PC-9 (cell line): ENCODE data around the gene KATNBL1. TPM values are rescaled to one million over a fixed set of nuclear protein-coding genes. Genes with fewer than 3 reads are reported as not detected.
"Not testable (repeated sequence)": the region's sequence is repeated elsewhere in the genome, so short reads cannot be mapped to it uniquely, and the experiment has no call there.

Source experiments
- BruUV-seq: library from RNA; stranded (reverse); fragments of 400-500 nt; replicated peaks from 2 replicates; lab custom pipeline; 2021; lab: Mats Ljungman, UMichigan
- CTCF ChIA-PET: fragments of 300-600 bp; sonication (Branson Sonifier 250); formaldehyde crosslinking; loops from one replicate; lab custom pipeline; 2022; ENCODE audit warnings: antibody characterized with exemption; lab: Charles Lee
- POLR2A ChIA-PET: fragments of 300-600 bp; sonication (Branson Sonifier 250); formaldehyde crosslinking; loops from one replicate; lab custom pipeline; 2022; ENCODE audit warnings: antibody characterized with exemption; ENCODE audit not compliant: unreplicated experiment; lab: Charles Lee
- DNase-seq, 2 experiments: peaks; one replicate each; pipeline versions ENCODE4 v3.0.0 to v3.0.0-alpha.2; 2015 to 2022; ENCODE audit warnings: mixed read lengths in 1 of 2
- H2AFZ ChIP-seq: fragments of 200-600 bp; sonication (generic); 2 replicates; pipeline ENCODE4 v1.8.1; 2017; ENCODE audit warnings: antibody characterized with exemption
- H3F3A ChIP-seq: fragments of 200-600 bp; sonication (generic); 2 replicates; pipeline ENCODE4 v1.8.1; 2017; ENCODE audit warnings: antibody characterized with exemption, mild to moderate bottlenecking, low read depth; ENCODE audit not compliant: insufficient read depth
- H3K27ac ChIP-seq: fragments of 200-600 bp; sonication (generic); 2 replicates; pipeline ENCODE4 v1.6.1; 2016; ENCODE audit warnings: mixed run types
- H3K27me3 ChIP-seq: fragments of 200-600 bp; sonication (generic); 2 replicates; pipeline ENCODE4 v1.6.1; 2016; ENCODE audit warnings: low read depth, mixed run types; ENCODE audit not compliant: insufficient read depth
- H3K36me3 ChIP-seq: fragments of 200-600 bp; sonication (generic); 2 replicates; pipeline ENCODE4 v1.6.1; 2016; ENCODE audit warnings: low read depth, mixed run types
- H3K4me1 ChIP-seq: fragments of 200-600 bp; sonication (generic); replicated peaks from 2 replicates; pipeline ENCODE4 v1.6.1; 2016; ENCODE audit warnings: mixed run types; ENCODE audit not compliant: insufficient read depth
- H3K4me2 ChIP-seq: fragments of 200-600 bp; sonication (generic); 2 replicates; pipeline ENCODE4 v1.6.1; 2017; ENCODE audit warnings: mixed run types
- H3K4me3 ChIP-seq: fragments of 200-600 bp; sonication (generic); 2 replicates; pipeline ENCODE4 v1.6.1; 2016; ENCODE audit warnings: mixed run types
- H3K79me2 ChIP-seq: fragments of 200-600 bp; sonication (generic); 2 replicates; pipeline ENCODE4 v1.6.1; 2017; ENCODE audit warnings: low read depth, mixed run types
- H3K9me2 ChIP-seq: fragments of 200-600 bp; sonication (generic); 2 replicates; pipeline ENCODE4 v1.8.1; 2017; ENCODE audit warnings: mild to moderate bottlenecking; ENCODE audit not compliant: insufficient read depth
- H3K9me3 ChIP-seq: fragments of 200-600 bp; sonication (generic); 2 replicates; pipeline ENCODE4 v1.8.1; 2016; ENCODE audit warnings: low read depth; ENCODE audit not compliant: insufficient read depth
- H4K20me1 ChIP-seq: fragments of 200-600 bp; sonication (generic); 2 replicates; pipeline ENCODE4 v1.8.1; 2017; ENCODE audit not compliant: insufficient read depth
- CTCF ChIP-seq: fragments of 200-600 bp; sonication (generic); conservative IDR thresholded peaks from 2 replicates; pipeline ENCODE4 v1.6.1; 2017; ENCODE audit warnings: mixed run types, antibody characterized with exemption, mild to moderate bottlenecking, moderate library complexity
- EZH2 ChIP-seq: fragments of 200-600 bp; sonication (generic); IDR thresholded peaks from 2 replicates; pipeline ENCODE4 v1.8.0; 2017; ENCODE audit warnings: antibody characterized with exemption, low read depth
- intact Hi-C: fragments of 100-400 bp; cut with micrococcal nuclease; formaldehyde crosslinking; loops from one replicate; pipeline ENCODE4 v1.10.0; 2022; ENCODE audit not compliant: unreplicated experiment
- total RNA-seq: library from RNA; stranded (reverse); gene quantifications from 2 replicates; pipeline ENCODE4 v1.2.3, GENCODE V29; 2021

KATNBL1 gene
- total RNA-seq, 1 experiment from 2014 or later, result 40.7 TPM

- Histone ChIP-seq H3K4me1 (0 out of 2 replicates have a peak, but pooled peaks cover 5% of the 10 kb centered on the region), H3F3A (no peaks in the 10 kb centered on the region), H3K4me3 (no peak overlapping the region), H2AFZ (no peak overlapping the region), H3K9me3 (peaks cover 5% of the 10 kb centered on the region; the same call in 1 of the 2 replicates), H3K36me3 (0 out of 2 replicates have a peak, but pooled peaks cover 3% of the 10 kb centered on the region), H3K27ac (no peak overlapping the region), H4K20me1 (no peaks in the 10 kb centered on the region), H3K79me2 (peaks cover 70% of the 10 kb centered on the region), H3K27me3 (no peaks in the 10 kb centered on the region), H3K4me2 (no peak overlapping the region), H3K9me2 (no peaks in the 10 kb centered on the region)
- no TSS peak for BruUV-seq
- ChIA-PET CTCF (no interaction called here), POLR2A (no interaction called here)
- DNase-seq, result no peak
- TF ChIP-seq CTCF, result no peak
- TF ChIP-seq EZH2, result no peak
- intact Hi-C loops, result no loop called here
Measured at GRCh38 chr15:34203305-34203704, 6.6 kb downstream of the KATNBL1 start.

- H3K4me2 ChIP-seq, H3K27me3 ChIP-seq, DNase-seq, H3K4me1 ChIP-seq, H3K4me3 ChIP-seq, H2AFZ ChIP-seq, POLR2A ChIA-PET, BruUV-seq, H3K9me3 ChIP-seq, H3K27ac ChIP-seq, intact Hi-C loops, H3K36me3 ChIP-seq, H3F3A ChIP-seq, H4K20me1 ChIP-seq, H3K9me2 ChIP-seq: not testable (repeated sequence)
- CTCF ChIA-PET, result interaction anchor here (0.6 kb wide), 1 partner anchor 877 kb away, joined by 3 read pairs; no protein-coding TSS in a partner anchor
- H3K79me2 ChIP-seq, result peaks cover 29% of the 10 kb centered on the region
Measured at GRCh38 chr15:34193272-34193671, 16.6 kb downstream of the KATNBL1 start.

GRCh38 chr15:34188711-34189110 lies 21.2 kb downstream of the KATNBL1 start:
- H3K9me2 ChIP-seq, result no peaks in the 10 kb centered on the region
- POLR2A ChIA-PET, result no interaction called here
- no peak overlapping the region for H3K27ac ChIP-seq
- H3F3A ChIP-seq, result no peaks in the 10 kb centered on the region
- no peak overlapping the region for H3K4me3 ChIP-seq
- no peak for TF ChIP-seq CTCF
- TF ChIP-seq EZH2, result no peak
- H4K20me1 ChIP-seq, result no peaks in the 10 kb centered on the region
- H3K79me2 ChIP-seq, result peaks cover 18% of the 10 kb centered on the region
- H3K9me3 ChIP-seq, result no peaks in the 10 kb centered on the region
- intact Hi-C loops, result no loop called here
- H3K27me3 ChIP-seq, result no peaks in the 10 kb centered on the region
- DNase-seq, result no peak
- no peak overlapping the region for H3K4me2 ChIP-seq
- CTCF ChIA-PET, result no interaction called here
- BruUV-seq, result no TSS peak
- no peaks in the 10 kb centered on the region for H3K4me1 ChIP-seq
- H3K36me3 ChIP-seq, result no peaks in the 10 kb centered on the region; the same call in 1 of the 2 replicates
- H2AFZ ChIP-seq, result no peak overlapping the region

GRCh38 chr15:34185666-34186065 lies 24.2 kb downstream of the KATNBL1 start:
- H3K4me2 ChIP-seq, result no peak overlapping the region
- H3K79me2 ChIP-seq, result peaks cover 14% of the 10 kb centered on the region
- no peak overlapping the region for H3K27ac ChIP-seq
- no peaks in the 10 kb centered on the region; the same call in 1 of the 2 replicates for H3K36me3 ChIP-seq
- peaks cover 4% of the 10 kb centered on the region; the same call in 1 of the 2 replicates for H3K9me2 ChIP-seq
- BruUV-seq, result no TSS peak
- TF ChIP-seq CTCF, result no peak
- no peak for TF ChIP-seq EZH2
- intact Hi-C loops, result no loop called here
- CTCF ChIA-PET, result no interaction called here
- 0 out of 2 replicates have a peak, but pooled peaks cover 6% of the 10 kb centered on the region for H3K4me1 ChIP-seq
- H3K4me3 ChIP-seq, result no peak overlapping the region
- no peaks in the 10 kb centered on the region for H3F3A ChIP-seq
- H4K20me1 ChIP-seq, result no peaks in the 10 kb centered on the region
- H3K27me3 ChIP-seq, result no peaks in the 10 kb centered on the region
- no peak overlapping the region for H2AFZ ChIP-seq
- POLR2A ChIA-PET, result no interaction called here
- no peak for DNase-seq
- H3K9me3 ChIP-seq, result no peaks in the 10 kb centered on the region
